CD4-positive, alpha-beta T cell (primary cell): ENCODE results near the gene THNSL1. TPM values are rescaled to one million over a fixed set of nuclear protein-coding genes. Genes with fewer than 3 reads are reported as not detected.

Experiments used
- ATAC-seq: fragments of 200-7000 bp; cut with Tn5 transposase; one replicate; pipeline ENCODE4 v1.10.0; 2022; ENCODE audit warnings: mild to moderate bottlenecking; ENCODE audit not compliant: poor library complexity
- CTCF ChIA-PET: fragments of 350-600 bp; sonication (Branson Sonifier 250); formaldehyde crosslinking; loops from one replicate; lab custom pipeline; 2021; ENCODE audit warnings: antibody characterized with exemption, inconsistent platforms; lab: Charles Lee
- POLR2A ChIA-PET: fragments of 350-600 bp; sonication (Branson Sonifier 250); formaldehyde crosslinking; loops from one replicate; lab custom pipeline; 2021; ENCODE audit warnings: antibody characterized with exemption, inconsistent platforms; lab: Charles Lee
- DNase-seq, 14 experiments: peaks; one replicate each; pipeline ENCODE4 v3.0.0-alpha.2; 2013 to 2020; ENCODE audit warnings: mixed read lengths in 2 of 14
- H3K27ac ChIP-seq, 2 donors: one replicate each; pipeline versions ENCODE4 v1.5.1 to v1.7.0; 2013; ENCODE audit warnings: low read length in 2 of 2, low read depth in 1 of 2, mild to moderate bottlenecking in 1 of 2
- H3K27me3 ChIP-seq, 2 experiments: 1 replicate in 1 of 2; 2 replicates in 1 of 2; pipeline versions ENCODE4 v1.6.1 to v1.7.0; 2013; ENCODE audit warnings: low read length in 2 of 2, control low read depth in 1 of 2, mild to moderate bottlenecking in 1 of 2, moderate library complexity in 1 of 2; ENCODE audit not compliant: insufficient read depth in 2 of 2, control insufficient read depth in 1 of 2
- H3K36me3 ChIP-seq: one replicate; pipeline ENCODE4 v1.6.1; 2013; ENCODE audit warnings: low read length, control low read depth; ENCODE audit not compliant: insufficient read depth
- H3K4me1 ChIP-seq: one replicate; pipeline ENCODE4 v1.6.1; 2013; ENCODE audit warnings: low read length, control low read depth; ENCODE audit not compliant: insufficient read depth
- H3K4me3 ChIP-seq: one replicate; pipeline ENCODE4 v1.5.1; 2013; ENCODE audit warnings: mild to moderate bottlenecking, low read length, moderate library complexity
- H3K9me3 ChIP-seq, 2 experiments: 1 replicate in 1 of 2; 2 replicates in 1 of 2; pipeline versions ENCODE4 v1.6.1 to v1.7.0; 2013; ENCODE audit warnings: low read length in 2 of 2, mild to moderate bottlenecking in 2 of 2, control low read depth in 1 of 2, moderate library complexity in 1 of 2; ENCODE audit not compliant: control insufficient read depth in 1 of 2, insufficient read depth in 1 of 2
- H3K27ac Mint-ChIP-seq: one replicate; pipeline ENCODE4 v1.8.0; 2020; ENCODE audit warnings: mixed read lengths
- H3K27me3 Mint-ChIP-seq: one replicate; pipeline ENCODE4 v1.8.0; 2021; ENCODE audit warnings: mixed read lengths
- H3K36me3 Mint-ChIP-seq: one replicate; pipeline ENCODE4 v1.8.0; 2021; ENCODE audit warnings: low read depth, mixed read lengths
- H3K4me1 Mint-ChIP-seq: one replicate; pipeline ENCODE4 v1.8.0; 2021; ENCODE audit warnings: low read depth, mixed read lengths
- H3K4me3 Mint-ChIP-seq: one replicate; pipeline ENCODE4 v1.8.0; 2020; ENCODE audit warnings: mild to moderate bottlenecking, mixed read lengths
- H3K9me3 Mint-ChIP-seq: one replicate; pipeline ENCODE4 v1.8.0; 2020; ENCODE audit warnings: mixed read lengths
- intact Hi-C, 2 experiments: fragments of 100-400 bp; cut with DNase I in 1 of 2; cut with micrococcal nuclease in 1 of 2; formaldehyde crosslinking; loops; one replicate each; pipeline versions ENCODE4 v1.15.1 to v1.9.0; 2023 to 2025; cut with DNase I, micrococcal nuclease
- total RNA-seq, 174 experiments: library from RNA in 2 of 174; stranded (reverse) in 2 of 174; gene quantifications; one replicate each; pipeline ENCODE4 v1.2.3 and lab custom pipeline; 2021 to 2026
- TF ChIP-seq, protein P1 (sequence below): fragments of 200-600 bp; IDR thresholded peaks from one replicate; pipeline ENCODE4 v1.8.0; 2022; ENCODE audit warnings: antibody characterized with exemption, mild to moderate bottlenecking

Gene THNSL1
- total RNA-seq, 2 experiments from 2014 or later, result 0.31 to 0.52 TPM

GRCh38 chr10:25014579-25014978 lies 1.8 kb upstream of the THNSL1 start:
- Mint-ChIP-seq H3K4me3 (peak overlapping the region; percentile 9), H3K36me3 (peaks cover 9% of the 10 kb centered on the region), H3K27me3 (no peaks in the 10 kb centered on the region), H3K9me3 (no peaks in the 10 kb centered on the region), H3K4me1 (peaks cover 27% of the 10 kb centered on the region), H3K27ac (no peak overlapping the region)
- ChIA-PET CTCF (no interaction called here), POLR2A (no interaction called here)
- H3K36me3 ChIP-seq, result no peaks in the 10 kb centered on the region
- peaks cover 19% of the 10 kb centered on the region for H3K4me1 ChIP-seq
- H3K27ac ChIP-seq, result no peak overlapping the region
- H3K4me3 ChIP-seq, result no peak overlapping the region
- TF ChIP-seq, protein P1, sequence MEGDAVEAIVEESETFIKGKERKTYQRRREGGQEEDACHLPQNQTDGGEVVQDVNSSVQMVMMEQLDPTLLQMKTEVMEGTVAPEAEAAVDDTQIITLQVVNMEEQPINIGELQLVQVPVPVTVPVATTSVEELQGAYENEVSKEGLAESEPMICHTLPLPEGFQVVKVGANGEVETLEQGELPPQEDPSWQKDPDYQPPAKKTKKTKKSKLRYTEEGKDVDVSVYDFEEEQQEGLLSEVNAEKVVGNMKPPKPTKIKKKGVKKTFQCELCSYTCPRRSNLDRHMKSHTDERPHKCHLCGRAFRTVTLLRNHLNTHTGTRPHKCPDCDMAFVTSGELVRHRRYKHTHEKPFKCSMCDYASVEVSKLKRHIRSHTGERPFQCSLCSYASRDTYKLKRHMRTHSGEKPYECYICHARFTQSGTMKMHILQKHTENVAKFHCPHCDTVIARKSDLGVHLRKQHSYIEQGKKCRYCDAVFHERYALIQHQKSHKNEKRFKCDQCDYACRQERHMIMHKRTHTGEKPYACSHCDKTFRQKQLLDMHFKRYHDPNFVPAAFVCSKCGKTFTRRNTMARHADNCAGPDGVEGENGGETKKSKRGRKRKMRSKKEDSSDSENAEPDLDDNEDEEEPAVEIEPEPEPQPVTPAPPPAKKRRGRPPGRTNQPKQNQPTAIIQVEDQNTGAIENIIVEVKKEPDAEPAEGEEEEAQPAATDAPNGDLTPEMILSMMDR, result no peak
- intact Hi-C loops, result loop anchor here (5.0 to 10.0 kb wide), 4 partner anchors 127 to 1580 kb away; partner anchors contain the start of gene OTUD1 (in 1 of the 2)
- ATAC-seq, result no peak
- H3K27me3 ChIP-seq, result no peaks in the 10 kb centered on the region
- no peak for DNase-seq
- H3K9me3 ChIP-seq, result no peaks in the 10 kb centered on the region

- Mint-ChIP-seq H3K4me3 (peak within 1 kb of the TSS; percentile 94), H3K36me3 (peaks cover 9% of the 10 kb centered on the region), H3K9me3 (no peaks in the 10 kb centered on the region), H3K27ac (peak within 1 kb of the TSS; percentile 95), H3K4me1 (peaks cover 29% of the 10 kb centered on the region), H3K27me3 (no peaks in the 10 kb centered on the region)
- Histone ChIP-seq H3K36me3 (no peaks in the 10 kb centered on the region), H3K4me1 (peaks cover 19% of the 10 kb centered on the region), H3K27me3 (no peaks in the 10 kb centered on the region), H3K9me3 (no peaks in the 10 kb centered on the region), H3K4me3 (peak within 1 kb of the TSS; percentile 82), H3K27ac (peak within 1 kb of the TSS; percentile 86 to 89)
- intact Hi-C loops, result loop anchor here (1.0 to 10.0 kb wide), 6 partner anchors 134 to 1581 kb away; partner anchors contain the start of genes ARHGAP21 (in 1 of the 2) and OTUD1 (in 1 of the 2)
- DNase-seq (peak; percentile 87 to 98 (median 94)), ATAC-seq (peak; percentile 57)
- TF ChIP-seq, protein P1, result no peak
- ChIA-PET CTCF (interaction anchor here (0.7 kb wide), 1 partner anchor 398 kb away, joined by 3 read pairs; no protein-coding TSS in a partner anchor), POLR2A (interaction anchor here (0.9 to 2.5 kb wide), 9 partner anchors 9 to 418 kb away, joined by 3 to 46 read pairs (median 4); no protein-coding TSS in a partner anchor)
Observed at GRCh38 chr10:25015828-25016375, 510 bp upstream of the THNSL1 start, which contains the start of gene ENKUR. Gene ENKUR (minus strand): TSS chr10:25016158. CDS start chr10:25015936, 222 bp downstream.

DNA sequence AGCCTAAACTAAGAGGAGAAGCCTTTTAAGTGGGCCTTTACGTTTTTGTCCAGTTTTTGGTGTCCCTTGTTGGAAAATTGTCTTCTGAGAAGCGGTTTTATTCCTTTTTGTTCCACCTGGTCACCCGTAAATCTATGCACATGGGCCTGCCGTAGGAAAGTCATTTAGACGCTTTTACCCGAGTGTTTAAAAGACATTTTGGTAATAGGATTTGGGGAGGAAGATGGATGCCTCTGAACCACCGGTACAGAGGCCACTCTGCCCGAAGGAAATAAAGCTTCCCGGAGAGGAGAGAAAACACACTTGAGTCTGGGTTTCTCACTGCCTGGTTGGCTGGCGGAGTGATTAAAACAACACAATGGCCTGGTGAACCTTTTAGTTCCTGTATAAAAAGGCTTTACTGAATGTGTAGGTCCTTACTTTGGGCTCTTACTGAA lies 760 bp downstream of the THNSL1 start:
- H3K36me3 ChIP-seq, result no peaks in the 10 kb centered on the region
- peak overlapping the region; percentile 86 to 89 for H3K27ac ChIP-seq
- ATAC-seq (no peak), DNase-seq (peak in 7 of 14 experiments; percentile 2 to 49 (median 7))
- no peaks in the 10 kb centered on the region for H3K27me3 ChIP-seq
- peaks cover 19% of the 10 kb centered on the region for H3K4me1 ChIP-seq
- Mint-ChIP-seq H3K9me3 (no peaks in the 10 kb centered on the region), H3K36me3 (peaks cover 17% of the 10 kb centered on the region), H3K4me1 (peaks cover 29% of the 10 kb centered on the region), H3K4me3 (peak overlapping the region; percentile 94), H3K27ac (peak overlapping the region; percentile 95), H3K27me3 (no peaks in the 10 kb centered on the region)
- ChIA-PET POLR2A (interaction anchor here (0.5 to 2.5 kb wide), 8 partner anchors 8 to 419 kb away, joined by 3 to 46 read pairs (median 4); no protein-coding TSS in a partner anchor), CTCF (no interaction called here)
- H3K4me3 ChIP-seq, result peak overlapping the region; percentile 82
- intact Hi-C loops, result loop anchor here (2.0 to 10.0 kb wide), 5 partner anchors 135 to 1582 kb away; partner anchors contain the start of genes ARHGAP21 (in 1 of the 2) and OTUD1 (in 1 of the 2)
- no peaks in the 10 kb centered on the region for H3K9me3 ChIP-seq
- TF ChIP-seq, protein P1, result no peak
